ENCODE results near the gene CBX5. TPM values are rescaled to one million over a fixed set of nuclear protein-coding genes. Genes with fewer than 3 reads are reported as not detected.
A peak's percentile ranks its signal among the peaks of the same experiment; 100 is the strongest.
"Not testable (repeated sequence)": the region's sequence is repeated elsewhere in the genome, so short reads cannot be mapped to it uniquely, and the experiment has no call there.

CBX5 gene
- total RNA-seq, 4 donors from 2014 or later = 20.9 to 38.8 (median 25.3) TPM

- ATAC-seq (ENCODE audit: low FRiP score) (no peak), DNase-seq (ENCODE audit: low spot score) (no peak)
- TF ChIP-seq CTCF (IDR thresholded peaks at IDR 0.05) = no peak
These were observed 40.3 kb downstream of the CBX5 start for GRCh38 chr12:54239620-54240019.

DNA sequence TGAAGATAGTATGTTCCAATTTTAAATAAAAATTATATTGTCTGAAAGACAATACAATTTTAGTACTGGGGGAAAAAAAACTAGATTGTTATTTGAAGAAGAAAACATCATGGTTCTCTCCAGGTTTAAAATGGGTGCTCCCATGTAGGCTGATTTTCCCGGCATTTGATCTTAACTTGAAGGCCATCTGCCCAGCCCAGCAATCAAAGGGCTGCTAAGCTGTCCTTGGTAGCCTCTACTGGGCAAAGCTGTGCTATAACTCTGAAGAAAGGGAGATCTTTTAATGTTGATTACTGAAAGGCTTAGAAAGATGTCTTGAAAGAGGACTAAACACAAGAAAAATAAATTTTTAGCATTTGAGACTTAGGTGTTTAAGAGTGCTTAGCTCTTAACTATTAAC lies 41.4 kb downstream of the CBX5 start:
- no peak for TF ChIP-seq CTCF (IDR thresholded peaks at IDR 0.05)
- no peak for ATAC-seq (ENCODE audit: low FRiP score)
- no peak for DNase-seq (ENCODE audit: low spot score)

- TF ChIP-seq CTCF (IDR thresholded peaks at IDR 0.05) = no peak
- ATAC-seq (ENCODE audit: low FRiP score) (no peak), DNase-seq (ENCODE audit: low spot score) (no peak)
These were observed 47.1 kb downstream of the CBX5 start for GRCh38 chr12:54232790-54233189.

DNA sequence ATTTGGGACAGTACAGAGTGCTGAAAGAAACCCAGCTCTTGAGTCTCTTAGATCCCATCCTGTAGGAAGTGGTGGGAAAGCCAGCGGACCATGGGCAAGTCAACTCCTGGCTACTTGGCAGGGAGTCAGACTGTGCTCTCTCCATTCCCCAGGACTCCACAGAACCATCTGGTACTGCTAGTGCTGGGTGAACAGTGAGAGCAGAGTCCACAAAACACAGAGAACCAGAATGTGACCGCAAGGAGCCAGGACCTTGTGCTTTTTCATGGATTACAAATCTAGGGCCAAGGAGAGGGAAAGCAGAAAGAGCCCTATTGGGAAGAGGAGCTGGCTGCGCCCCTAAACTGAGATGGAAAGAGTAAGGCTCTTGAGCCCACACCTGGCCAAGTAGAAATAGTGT lies 48.7 kb downstream of the CBX5 start:
- ATAC-seq (ENCODE audit: low FRiP score) = not testable (repeated sequence)

GRCh38 chr12:54230555-54230954 lies 49.4 kb downstream of the CBX5 start:
- no peak for ATAC-seq (ENCODE audit: low FRiP score)
- no peak for TF ChIP-seq CTCF (IDR thresholded peaks at IDR 0.05)
- DNase-seq (ENCODE audit: low spot score) = no peak

More for the DNA sequence above, 48.7 kb downstream of the CBX5 start:
- not testable (repeated sequence) for DNase-seq (ENCODE audit: low spot score)

GRCh38 chr12:54229624-54230212 lies 50.2 kb downstream of the CBX5 start:
- ATAC-seq (ENCODE audit: low FRiP score) (peak; percentile 90), DNase-seq (ENCODE audit: low spot score) (no peak)
- no peak for TF ChIP-seq CTCF (IDR thresholded peaks at IDR 0.05)

DNA sequence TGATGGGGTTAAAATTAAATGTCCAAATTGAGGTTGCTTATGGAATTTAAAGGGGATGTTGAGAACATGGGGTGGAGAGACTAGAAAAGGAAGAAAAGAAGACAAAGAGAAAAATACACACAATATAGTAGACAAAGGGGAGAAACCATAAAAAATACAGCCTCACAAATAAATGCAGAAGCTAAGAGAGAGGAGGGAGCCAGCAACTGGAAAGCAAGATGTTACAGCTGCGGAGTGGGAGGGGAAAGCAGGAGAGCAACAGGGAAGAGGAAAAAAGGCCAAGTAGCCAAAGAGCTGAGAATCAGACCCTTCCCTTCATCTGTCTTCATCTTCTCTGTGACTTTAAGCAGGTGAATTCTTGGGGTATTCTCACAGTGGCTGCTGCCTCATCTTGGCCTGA lies 51.5 kb downstream of the CBX5 start:
- DNase-seq (ENCODE audit: low spot score) (no peak), ATAC-seq (ENCODE audit: low FRiP score) (no peak)
- TF ChIP-seq CTCF (IDR thresholded peaks at IDR 0.05) = no peak

DNA sequence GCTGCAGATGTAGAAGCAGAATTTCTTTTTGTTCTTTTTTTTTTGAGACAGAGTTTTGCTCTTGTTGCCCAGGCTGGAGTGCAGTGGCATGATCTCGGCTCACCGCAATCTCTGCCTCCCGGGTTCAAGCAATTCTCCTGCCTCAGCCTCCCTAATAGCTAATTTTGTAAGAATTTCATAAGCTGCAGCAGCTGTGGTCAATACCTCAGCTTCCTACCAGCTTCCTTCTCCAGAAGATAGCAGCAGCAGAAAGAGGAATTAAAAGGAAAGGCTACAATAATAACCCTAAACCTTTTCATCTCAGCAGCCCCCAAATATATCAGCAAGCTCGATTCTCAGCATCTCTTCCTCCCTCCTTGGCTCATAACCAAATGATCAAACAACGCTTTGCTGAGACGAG lies 52.0 kb downstream of the CBX5 start:
- DNase-seq (ENCODE audit: low spot score); ATAC-seq (ENCODE audit: low FRiP score): not testable (repeated sequence)
